ENCODE data around the gene RAE1. TPM values are rescaled to one million over a fixed set of nuclear protein-coding genes. Genes with fewer than 3 reads are reported as not detected.
A peak's percentile ranks its signal among the peaks of the same experiment; 100 is the strongest.

RAE1 gene
- total RNA-seq, 1 donor from 2014 or later, result 14.9 TPM

GRCh38 chr20:57420571-57421252, 69.7 kb downstream of the RAE1 start:
- Histone ChIP-seq H3K27ac (no peak overlapping the region), H3K4me3 (no peak overlapping the region), H3K36me3 (no peaks in the 10 kb centered on the region), H3K4me1 (no peaks in the 10 kb centered on the region), H3K9me3 (no peaks in the 10 kb centered on the region), H3K27me3 (no peaks in the 10 kb centered on the region)
- ATAC-seq (peak; percentile 6), DNase-seq (no peak)
- TF ChIP-seq CTCF (IDR thresholded peaks at IDR 0.05), result no peak
- intact Hi-C loops (cut with DNase I), result no loop called here

- intact Hi-C loops (cut with DNase I), result no loop called here
- Histone ChIP-seq H3K36me3 (no peaks in the 10 kb centered on the region), H3K9me3 (no peaks in the 10 kb centered on the region), H3K27me3 (no peaks in the 10 kb centered on the region), H3K27ac (no peak overlapping the region), H3K4me1 (no peaks in the 10 kb centered on the region), H3K4me3 (no peak overlapping the region)
- no peak for TF ChIP-seq CTCF (IDR thresholded peaks at IDR 0.05)
- ATAC-seq, result peak; percentile 24
- DNase-seq, result no peak
Measured at GRCh38 chr20:57421253-57422220, 70.5 kb downstream of the RAE1 start.

- ATAC-seq (no peak), DNase-seq (no peak)
- no peaks in the 10 kb centered on the region for H3K4me1 ChIP-seq
- no peaks in the 10 kb centered on the region for H3K9me3 ChIP-seq
- H3K4me3 ChIP-seq, result no peak overlapping the region
- intact Hi-C loops (cut with DNase I), result no loop called here
- H3K27me3 ChIP-seq, result no peaks in the 10 kb centered on the region
- H3K36me3 ChIP-seq, result no peaks in the 10 kb centered on the region
- no peak for TF ChIP-seq CTCF (IDR thresholded peaks at IDR 0.05)
- no peak overlapping the region for H3K27ac ChIP-seq
Measured at GRCh38 chr20:57422254-57422653, 71.2 kb downstream of the RAE1 start.

- intact Hi-C loops (cut with DNase I), result no loop called here
Measured at GRCh38 chr20:57425150-57426013, 74.3 kb downstream of the RAE1 start.

More at GRCh38 chr20:57425150-57426013, 74.3 kb downstream of the RAE1 start:
- Histone ChIP-seq H3K9me3 (no peaks in the 10 kb centered on the region), H3K27ac (no peak overlapping the region), H3K4me1 (no peaks in the 10 kb centered on the region), H3K27me3 (no peaks in the 10 kb centered on the region), H3K4me3 (no peak overlapping the region), H3K36me3 (no peaks in the 10 kb centered on the region)
- ATAC-seq, result no peak
- DNase-seq, result no peak
- no peak for TF ChIP-seq CTCF (IDR thresholded peaks at IDR 0.05)
